Keratinocyte (primary cell): Measurements from ENCODE around the gene ZNF493.

ENCODE experiments used
- EZH2 ChIP-seq: IDR thresholded peaks from one replicate; pipeline ENCODE4 v1.6.1; 2012; ENCODE audit warnings: inconsistent platforms, mild to moderate bottlenecking, low read length, moderate library complexity
- TF ChIP-seq, protein P1 (sequence below), 3 experiments: IDR thresholded peaks in 1 of 3; conservative IDR thresholded peaks in 1 of 3; optimal IDR thresholded peaks in 1 of 3; 2 replicates in 2 of 3; 3 replicates in 1 of 3; pipeline versions ENCODE3 to v1.5.1; 2011; ENCODE audit warnings: low read length in 3 of 3, mild to moderate bottlenecking in 3 of 3, moderate library complexity in 2 of 3, control low read depth in 1 of 3, inconsistent platforms in 1 of 3; ENCODE audit not compliant: insufficient read depth in 2 of 3; ENCODE audit errors: extremely low read depth in 1 of 3

- TF ChIP-seq, protein P1, sequence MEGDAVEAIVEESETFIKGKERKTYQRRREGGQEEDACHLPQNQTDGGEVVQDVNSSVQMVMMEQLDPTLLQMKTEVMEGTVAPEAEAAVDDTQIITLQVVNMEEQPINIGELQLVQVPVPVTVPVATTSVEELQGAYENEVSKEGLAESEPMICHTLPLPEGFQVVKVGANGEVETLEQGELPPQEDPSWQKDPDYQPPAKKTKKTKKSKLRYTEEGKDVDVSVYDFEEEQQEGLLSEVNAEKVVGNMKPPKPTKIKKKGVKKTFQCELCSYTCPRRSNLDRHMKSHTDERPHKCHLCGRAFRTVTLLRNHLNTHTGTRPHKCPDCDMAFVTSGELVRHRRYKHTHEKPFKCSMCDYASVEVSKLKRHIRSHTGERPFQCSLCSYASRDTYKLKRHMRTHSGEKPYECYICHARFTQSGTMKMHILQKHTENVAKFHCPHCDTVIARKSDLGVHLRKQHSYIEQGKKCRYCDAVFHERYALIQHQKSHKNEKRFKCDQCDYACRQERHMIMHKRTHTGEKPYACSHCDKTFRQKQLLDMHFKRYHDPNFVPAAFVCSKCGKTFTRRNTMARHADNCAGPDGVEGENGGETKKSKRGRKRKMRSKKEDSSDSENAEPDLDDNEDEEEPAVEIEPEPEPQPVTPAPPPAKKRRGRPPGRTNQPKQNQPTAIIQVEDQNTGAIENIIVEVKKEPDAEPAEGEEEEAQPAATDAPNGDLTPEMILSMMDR (optimal IDR thresholded peaks at IDR 0.05 in 1 of 3, IDR thresholded peaks at IDR 0.05 in 1 of 3, conservative IDR thresholded peaks at IDR 0.05 in 1 of 3; ENCODE audit: extremely low read depth in 1 of 3, insufficient read depth in 2 of 3, low read length in 3 of 3), result no peak
- TF ChIP-seq EZH2, result no peak
Measured at GRCh38 chr19:21362291-21362690, 34.6 kb upstream of the ZNF493 start.
